Esophagus (tissue), 2 donors: ENCODE measurements around the gene DOCK2. TPM values are rescaled to one million over a fixed set of nuclear protein-coding genes. Genes with fewer than 3 reads are reported as not detected.
"Not testable (repeated sequence)": the region's sequence is repeated elsewhere in the genome, so short reads cannot be mapped to it uniquely, and the experiment has no call there.

ENCODE experiments used
- H3K27ac ChIP-seq, 2 donors: one replicate each; pipeline ENCODE4 v1.5.1; 2013; ENCODE audit warnings: low read depth in 2 of 2, mild to moderate bottlenecking in 2 of 2, inconsistent platforms in 1 of 2, low read length in 1 of 2, moderate library complexity in 1 of 2
- H3K27me3 ChIP-seq, 2 donors: one replicate each; pipeline ENCODE4 v1.6.1; 2013; ENCODE audit warnings: low read length in 2 of 2, control low read depth in 1 of 2, mild to moderate bottlenecking in 1 of 2; ENCODE audit not compliant: insufficient read depth in 2 of 2, control insufficient read depth in 1 of 2
- H3K36me3 ChIP-seq, 2 donors: one replicate each; pipeline ENCODE4 v1.6.1; 2013; ENCODE audit warnings: low read length in 1 of 2; ENCODE audit not compliant: control insufficient read depth in 2 of 2, insufficient read depth in 2 of 2
- H3K4me1 ChIP-seq, 2 donors: one replicate each; pipeline ENCODE4 v1.6.1; 2013; ENCODE audit warnings: low read length in 1 of 2; ENCODE audit not compliant: control insufficient read depth in 2 of 2, insufficient read depth in 2 of 2
- H3K4me3 ChIP-seq, 2 donors: one replicate each; pipeline ENCODE4 v1.5.1; 2013; ENCODE audit warnings: low read length in 2 of 2, mild to moderate bottlenecking in 2 of 2, low read depth in 1 of 2, moderate library complexity in 1 of 2
- H3K9me3 ChIP-seq, 2 donors: one replicate each; pipeline ENCODE4 v1.6.1; 2013; ENCODE audit warnings: mild to moderate bottlenecking in 2 of 2, low read depth in 1 of 2, low read length in 1 of 2, moderate library complexity in 1 of 2; ENCODE audit not compliant: control insufficient read depth in 2 of 2, insufficient read depth in 1 of 2
- WGBS, 2 donors: extraction: QIAGEN DNeasy Blood & Tissue Kit; methylation state at CpG; one replicate each; pipeline ENCODE4 v1.1.7; 2013; 5-methylcytosine and 5-hydroxymethylcytosine counted together
- polyA plus RNA-seq, 2 donors: library from polyadenylated mRNA; stranded (reverse); fragments of 200-250 nt; gene quantifications; one replicate each; pipeline ENCODE4 v1.2.3, GENCODE V29; 2013
- donor health status: healthy with polysubstance abuse.
- donor health status: Bipolar disorder and iron deficiency.

DOCK2 gene
- polyA plus RNA-seq, 2 donors = 0.86 to 1.2 TPM

DNA sequence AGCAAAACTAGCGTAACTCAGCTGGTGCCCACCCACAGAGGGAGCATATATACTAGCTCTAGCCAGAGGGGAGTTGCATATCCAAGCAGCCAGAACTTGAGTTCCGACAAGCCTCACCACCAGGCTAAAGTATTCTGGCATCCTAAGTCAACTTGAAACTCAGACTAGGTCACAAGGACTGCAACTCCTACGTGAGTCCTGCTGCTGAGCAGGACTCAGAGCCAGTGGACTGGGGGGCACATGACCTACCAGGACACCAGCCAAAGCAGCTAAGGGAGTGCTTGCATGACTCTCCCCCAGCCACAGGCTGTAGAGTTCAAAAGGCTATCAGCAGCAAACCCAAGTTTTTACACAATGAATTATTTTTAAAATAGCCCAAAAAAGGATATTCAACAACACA, 27.4 kb upstream of the DOCK2 start:
- Histone ChIP-seq H3K36me3 (no peaks in the 10 kb centered on the region), H3K9me3 (peaks cover 0 to 3% of the 10 kb centered on the region in 2 donors), H3K4me1 (no peaks in the 10 kb centered on the region), H3K27me3 (no peaks in the 10 kb centered on the region), H3K27ac (no peak overlapping the region), H3K4me3 (no peak overlapping the region)
- 76 to 78% methylated on average over 3 of the region's 3 CpGs for WGBS, 2 donors

DNA sequence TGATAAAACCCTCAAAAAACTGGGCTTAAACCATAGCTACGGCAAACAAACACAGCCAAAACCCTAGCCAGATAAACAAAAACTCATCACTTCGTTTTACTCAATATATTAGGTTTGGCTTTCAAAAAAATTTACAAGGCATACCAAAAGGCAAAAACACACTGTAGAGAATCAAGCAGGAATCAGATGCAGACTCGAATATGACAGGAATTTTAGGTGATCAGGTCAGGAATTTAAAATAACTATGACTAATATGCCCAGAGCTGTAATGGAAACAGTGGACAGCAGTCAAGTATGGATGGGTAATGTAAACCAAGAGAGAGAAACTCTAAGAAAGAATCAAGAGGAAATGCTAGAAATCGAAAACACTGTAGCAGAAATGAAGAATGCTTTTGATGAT, 26.5 kb upstream of the DOCK2 start:
- peaks cover 0 to 3% of the 10 kb centered on the region in 2 donors for H3K9me3 ChIP-seq
- no peak overlapping the region for H3K4me3 ChIP-seq
- H3K27ac ChIP-seq = no peak overlapping the region
- WGBS, 2 donors = 73 to 79% methylated on average over 4 of the region's 4 CpGs
- H3K27me3 ChIP-seq = no peaks in the 10 kb centered on the region
- H3K4me1 ChIP-seq = no peaks in the 10 kb centered on the region
- H3K36me3 ChIP-seq = no peaks in the 10 kb centered on the region

DNA sequence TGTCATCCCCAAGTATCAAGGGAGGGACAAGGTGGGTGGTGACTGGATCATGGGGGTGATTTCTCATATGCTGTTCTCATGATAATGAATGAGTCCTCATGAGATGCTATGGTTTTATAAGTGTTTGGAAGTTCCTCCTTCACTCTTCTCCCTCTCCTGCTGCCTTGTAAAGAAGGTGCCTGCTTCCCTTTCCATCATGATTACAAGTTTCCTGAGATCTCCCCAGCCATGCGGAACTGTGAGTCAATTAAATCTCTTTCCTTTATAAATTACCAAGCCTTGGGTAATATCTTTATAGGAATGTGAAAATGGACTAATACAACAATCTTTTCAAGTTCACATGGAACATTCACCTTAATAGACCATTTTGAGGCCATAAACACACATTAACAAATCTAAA, 21.5 kb upstream of the DOCK2 start:
- H3K27ac ChIP-seq = no peak overlapping the region
- H3K4me3 ChIP-seq = no peak overlapping the region
- no peaks in the 10 kb centered on the region for H3K9me3 ChIP-seq
- H3K4me1 ChIP-seq = no peaks in the 10 kb centered on the region
- WGBS, 2 donors = 73 to 74% methylated on average over 1 of the region's 1 CpG
- no peaks in the 10 kb centered on the region for H3K27me3 ChIP-seq
- H3K36me3 ChIP-seq = no peaks in the 10 kb centered on the region

DNA sequence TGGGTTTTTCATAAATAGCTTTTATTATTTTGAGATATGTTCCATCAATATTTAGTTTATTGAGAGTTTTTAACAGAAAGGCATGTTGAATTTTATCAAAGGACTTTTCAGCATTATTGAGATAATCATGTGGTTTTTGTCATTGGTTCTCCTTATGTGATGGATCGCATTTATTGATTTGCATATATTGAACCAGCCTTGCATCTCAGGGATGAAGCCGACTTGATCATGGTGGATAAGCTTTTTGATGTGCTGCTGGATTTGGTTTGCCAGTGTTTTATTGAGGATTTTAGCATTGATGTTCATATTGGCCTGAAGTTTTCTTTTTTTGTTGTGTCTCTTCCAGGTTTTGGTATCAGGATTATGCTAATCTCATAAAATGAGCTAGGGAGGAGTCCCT, 12.8 kb upstream of the DOCK2 start:
- H3K36me3 ChIP-seq, H3K27me3 ChIP-seq, H3K9me3 ChIP-seq, H3K4me1 ChIP-seq, H3K27ac ChIP-seq, H3K4me3 ChIP-seq: not testable (repeated sequence)
- 80 to 90% methylated on average over 2 of the region's 2 CpGs for WGBS, 2 donors

DNA sequence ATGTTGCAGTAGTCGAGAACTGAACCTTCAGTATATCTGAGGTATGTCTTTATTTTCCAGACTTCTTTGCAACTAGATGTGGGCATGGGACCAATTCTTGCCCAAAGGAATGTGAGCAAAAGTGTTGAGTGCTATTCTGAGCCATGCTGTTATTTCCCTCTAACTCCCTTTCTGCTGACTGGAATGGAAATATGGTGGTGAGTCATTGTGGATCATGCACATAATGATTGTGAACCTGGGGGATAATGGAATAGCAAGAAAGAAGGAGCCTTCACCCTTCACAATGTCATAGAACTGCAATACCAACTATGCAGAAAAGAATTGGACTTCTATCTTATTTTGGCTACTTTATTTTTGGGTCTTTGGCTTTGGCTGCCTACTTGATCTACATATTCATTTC, 10.3 kb upstream of the DOCK2 start:
- no peaks in the 10 kb centered on the region for H3K27me3 ChIP-seq
- H3K4me3 ChIP-seq = no peak overlapping the region
- no peaks in the 10 kb centered on the region for H3K9me3 ChIP-seq

DNA sequence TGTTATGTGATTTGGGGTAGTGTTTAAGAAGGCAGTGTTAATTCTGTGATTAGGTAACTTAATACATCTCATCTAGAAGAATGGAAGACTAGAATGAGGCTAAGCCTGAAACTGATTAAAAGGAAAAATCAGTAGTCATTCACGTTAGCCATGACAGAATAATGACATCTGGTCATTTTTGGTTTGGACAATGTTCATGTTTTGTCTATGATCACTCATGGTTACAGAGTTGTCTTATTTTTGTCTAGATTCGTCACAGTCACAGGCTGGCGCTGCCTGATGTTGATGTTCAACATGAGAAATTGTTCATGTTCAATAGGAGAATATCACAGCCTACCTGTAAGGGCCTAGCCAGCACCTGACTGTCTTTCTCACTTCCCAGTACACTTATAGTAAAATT, 9.5 kb upstream of the DOCK2 start:
- no peaks in the 10 kb centered on the region for H3K4me1 ChIP-seq
- H3K36me3 ChIP-seq = no peaks in the 10 kb centered on the region
- H3K9me3 ChIP-seq = no peaks in the 10 kb centered on the region
- H3K27ac ChIP-seq = no peak overlapping the region
- WGBS, 2 donors = 72 to 76% methylated on average over 3 of the region's 3 CpGs
- no peak overlapping the region for H3K4me3 ChIP-seq
- H3K27me3 ChIP-seq = no peaks in the 10 kb centered on the region

More for the DNA sequence above, 10.3 kb upstream of the DOCK2 start:
- Histone ChIP-seq H3K27ac (no peak overlapping the region), H3K4me1 (no peaks in the 10 kb centered on the region), H3K36me3 (no peaks in the 10 kb centered on the region)
- 84 to 89% methylated on average over 1 of the region's 1 CpG for WGBS, 2 donors

DNA sequence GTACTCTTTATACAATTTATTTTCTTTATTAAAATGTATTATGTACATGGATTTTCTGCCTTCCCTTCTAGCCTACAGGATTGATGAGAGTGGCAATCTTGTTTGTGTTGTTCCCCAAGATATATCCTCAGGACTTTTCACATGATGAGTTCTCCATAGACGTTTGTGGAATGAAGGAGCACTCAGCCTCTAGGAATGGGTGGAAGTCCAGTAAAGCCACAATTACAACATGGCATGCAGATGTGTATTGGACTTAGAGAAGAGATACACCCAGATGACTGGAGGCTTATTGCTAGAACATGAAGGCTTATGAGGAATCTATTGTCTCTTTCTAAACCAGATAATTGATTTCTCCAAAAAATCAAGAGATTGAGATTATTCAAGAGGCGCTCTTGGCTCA, 8.2 kb upstream of the DOCK2 start:
- Histone ChIP-seq H3K4me1 (no peaks in the 10 kb centered on the region), H3K4me3 (no peak overlapping the region), H3K27me3 (no peaks in the 10 kb centered on the region), H3K9me3 (no peaks in the 10 kb centered on the region), H3K36me3 (no peaks in the 10 kb centered on the region), H3K27ac (no peak overlapping the region)
- 71 to 80% methylated on average over 2 of the region's 2 CpGs for WGBS, 2 donors

DNA sequence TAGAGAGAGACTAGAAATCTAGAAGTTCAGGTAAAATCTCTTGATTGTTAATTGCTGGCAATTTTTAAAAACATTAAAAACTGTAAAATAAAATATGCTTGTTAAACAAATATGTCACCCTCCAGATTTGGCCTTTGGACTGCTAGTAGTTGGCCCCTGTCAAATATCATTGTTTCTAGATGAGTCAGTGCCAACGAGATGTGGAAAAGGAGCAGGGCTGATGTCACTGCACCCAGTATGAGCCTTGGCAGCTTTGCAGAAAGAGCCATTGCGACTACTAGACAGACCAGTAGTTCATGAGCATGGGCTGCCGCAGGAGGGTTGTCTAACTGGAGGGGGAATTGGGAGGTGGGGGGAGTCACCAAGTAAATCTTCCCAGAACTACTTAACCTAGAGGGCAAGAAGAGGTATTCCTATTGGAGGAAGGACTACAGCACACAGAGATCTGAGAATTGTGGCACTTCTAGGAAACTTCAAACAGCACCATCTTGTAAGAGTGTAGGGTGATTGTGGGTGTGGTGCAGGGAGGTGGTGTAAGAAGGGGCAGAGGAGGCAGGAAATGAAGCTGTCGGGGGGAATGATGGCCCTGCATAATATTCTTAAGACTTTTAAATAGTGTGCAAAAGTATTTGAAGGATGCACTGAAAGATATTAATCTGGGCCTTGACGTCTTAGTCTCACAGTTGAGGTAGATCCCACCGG, 7.1 kb upstream of the DOCK2 start:
- Histone ChIP-seq H3K4me1 (no peaks in the 10 kb centered on the region), H3K4me3 (no peak overlapping the region), H3K27ac (no peak overlapping the region), H3K27me3 (no peaks in the 10 kb centered on the region), H3K9me3 (no peaks in the 10 kb centered on the region), H3K36me3 (no peaks in the 10 kb centered on the region)
- WGBS, 2 donors = 71 to 75% methylated on average over 6 of the region's 6 CpGs

DNA sequence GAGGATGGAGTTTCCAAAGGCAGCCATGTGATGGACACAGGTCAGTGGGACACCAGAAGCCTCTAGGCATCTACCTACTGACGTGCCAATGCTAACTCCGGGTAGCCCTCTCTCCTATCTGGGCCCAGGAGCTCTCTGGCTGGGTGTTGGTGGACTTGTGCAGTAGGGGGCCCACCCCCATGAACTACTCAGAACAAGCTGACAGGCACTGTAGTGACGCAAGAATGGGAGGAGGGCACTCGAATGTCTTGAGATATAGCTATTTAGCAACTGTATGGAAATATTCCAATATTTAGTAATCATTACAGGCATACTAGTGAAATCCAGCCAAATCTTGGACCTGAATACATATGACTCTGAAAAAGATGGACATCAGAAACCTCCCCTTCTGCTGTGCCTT, 5.7 kb upstream of the DOCK2 start:
- Histone ChIP-seq H3K27me3 (no peaks in the 10 kb centered on the region), H3K9me3 (no peaks in the 10 kb centered on the region), H3K4me3 (no peak overlapping the region), H3K4me1 (no peaks in the 10 kb centered on the region), H3K36me3 (no peaks in the 10 kb centered on the region), H3K27ac (no peak overlapping the region)
- 73 to 82% methylated on average over 4 of the region's 4 CpGs for WGBS, 2 donors

DNA sequence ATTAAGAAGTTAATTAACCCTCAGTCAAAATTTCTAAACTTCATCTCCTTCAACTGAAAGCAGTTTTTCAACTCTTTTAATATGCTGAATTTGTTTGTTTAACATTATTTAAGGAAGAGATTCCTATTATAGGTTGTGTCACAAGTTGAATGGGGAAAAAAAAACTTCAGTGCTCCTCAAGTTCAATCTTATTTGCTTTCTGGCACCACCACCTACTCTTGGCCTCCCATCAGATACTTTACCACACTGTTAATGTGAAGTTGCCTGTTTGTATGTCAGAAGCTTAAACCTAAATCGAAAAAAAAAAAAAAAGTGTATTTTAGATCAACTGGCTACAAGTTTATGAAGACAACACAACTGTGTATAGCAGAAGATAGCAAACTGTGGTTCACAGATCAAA, 4.1 kb upstream of the DOCK2 start:
- Histone ChIP-seq H3K9me3 (peaks cover 0 to 5% of the 10 kb centered on the region in 2 donors), H3K4me3 (no peak overlapping the region), H3K27ac (no peak overlapping the region), H3K27me3 (no peaks in the 10 kb centered on the region), H3K4me1 (no peaks in the 10 kb centered on the region), H3K36me3 (no peaks in the 10 kb centered on the region)
- WGBS, 2 donors = 59 to 70% methylated on average over 1 of the region's 1 CpG
